Superior temporal gyrus (tissue), 1 donor: ENCODE measurements around the gene NUB1.

Source experiments
- DNase-seq: peaks from one replicate; pipeline ENCODE4 v3.0.0-alpha.2; 2016; ENCODE audit errors: extremely low spot score

Gene NUB1

GRCh38 chr7:151314401-151314800, 27.2 kb upstream of the NUB1 start:
- no peak for DNase-seq

GRCh38 chr7:151315038-151315655, 26.5 kb upstream of the NUB1 start:
- peak; percentile 92 for DNase-seq

- no peak for DNase-seq
Observed at GRCh38 chr7:151316896-151317295, 24.7 kb upstream of the NUB1 start.

GRCh38 chr7:151317936-151318335, 23.7 kb upstream of the NUB1 start:
- DNase-seq: no peak

- no peak for DNase-seq
Observed at GRCh38 chr7:151319189-151319588, 22.4 kb upstream of the NUB1 start.

GRCh38 chr7:151320263-151320845, 21.3 kb upstream of the NUB1 start:
- DNase-seq: no peak

GRCh38 chr7:151321341-151321740, 20.3 kb upstream of the NUB1 start:
- no peak for DNase-seq

GRCh38 chr7:151322906-151323305, 18.7 kb upstream of the NUB1 start:
- no peak for DNase-seq

GRCh38 chr7:151327022-151327421, 14.6 kb upstream of the NUB1 start:
- DNase-seq: no peak

- no peak for DNase-seq
Observed at GRCh38 chr7:151327659-151328058, 14.0 kb upstream of the NUB1 start.

GRCh38 chr7:151330181-151330580, 11.4 kb upstream of the NUB1 start:
- DNase-seq: no peak

GRCh38 chr7:151330661-151331060, 11.0 kb upstream of the NUB1 start:
- DNase-seq: no peak

- DNase-seq: no peak
Observed at GRCh38 chr7:151334628-151335027, 7.0 kb upstream of the NUB1 start.

- no peak for DNase-seq
Observed at GRCh38 chr7:151336027-151336708, 5.4 kb upstream of the NUB1 start.

GRCh38 chr7:151337346-151337745, 4.3 kb upstream of the NUB1 start:
- no peak for DNase-seq

- no peak for DNase-seq
Observed at GRCh38 chr7:151338809-151339208, 2.8 kb upstream of the NUB1 start.

- no peak for DNase-seq
Observed at GRCh38 chr7:151339651-151340382, 1.8 kb upstream of the NUB1 start.

- no peak for DNase-seq
Observed at GRCh38 chr7:151340794-151341356, 737 bp upstream of the NUB1 start.

- DNase-seq: peak; percentile 31
Observed at GRCh38 chr7:151342102-151342646, 562 bp downstream of the NUB1 start.

GRCh38 chr7:151342811-151343210, 1.2 kb downstream of the NUB1 start:
- no peak for DNase-seq

GRCh38 chr7:151343516-151343915, 1.9 kb downstream of the NUB1 start:
- no peak for DNase-seq
